HepG2 (cell line): ENCODE data around the gene RIPOR1. TPM values are rescaled to one million over a fixed set of nuclear protein-coding genes. Genes with fewer than 3 reads are reported as not detected.
A peak's percentile ranks its signal among the peaks of the same experiment; 100 is the strongest.

Experiments
- ARHGAP35 ChIP-seq: sonication (generic); formaldehyde crosslinking; IDR thresholded peaks from 2 replicates; pipeline ENCODE4 v1.9.0; 2022; ENCODE audit warnings: mild to moderate bottlenecking, inconsistent platforms, moderate library complexity, missing genetic modification reagents, borderline replicate concordance
- CCDC6 ChIP-seq: sonication (generic); formaldehyde crosslinking; IDR thresholded peaks from 2 replicates; pipeline ENCODE4 v1.8.1; 2022; ENCODE audit warnings: mild to moderate bottlenecking, missing genetic modification reagents, moderate library complexity
- ESRRA ChIP-seq: sonication (generic); formaldehyde crosslinking; IDR thresholded peaks from 2 replicates; pipeline ENCODE4 v1.5.1; 2020; ENCODE audit warnings: mild to moderate bottlenecking, low read depth, missing genetic modification reagents
- ETV6 ChIP-seq: sonication (generic); formaldehyde crosslinking; conservative IDR thresholded peaks from 2 replicates; pipeline ENCODE4 v1.4.0; 2020; ENCODE audit warnings: missing genetic modification reagents
- MED8 ChIP-seq: sonication (generic); formaldehyde crosslinking; IDR thresholded peaks from 2 replicates; pipeline ENCODE4 v1.8.1; 2023; ENCODE audit warnings: mild to moderate bottlenecking, missing genetic modification reagents; ENCODE audit not compliant: insufficient replicate concordance
- NBN ChIP-seq: fragments of 450-650 bp; conservative IDR thresholded peaks from 2 replicates; pipeline ENCODE4 v1.6.1; 2017
- NR2F6 ChIP-seq, 2 experiments: IDR thresholded peaks; 2 replicates each; pipeline ENCODE4 v1.6.1; 2016; ENCODE audit warnings: antibody characterized with exemption in 1 of 2, mild to moderate bottlenecking in 1 of 2
- PPARG ChIP-seq: conservative IDR thresholded peaks from 2 replicates; pipeline ENCODE4 v1.6.1; 2016; ENCODE audit warnings: missing biosample characterization, missing genetic modification reagents
- REPIN1 ChIP-seq: sonication (generic); formaldehyde crosslinking; IDR thresholded peaks from 2 replicates; pipeline ENCODE4 v1.8.0; 2022; ENCODE audit warnings: missing genetic modification reagents, low read depth, mild to moderate bottlenecking, borderline replicate concordance
- ZFY ChIP-seq: sonication (generic); formaldehyde crosslinking; IDR thresholded peaks from 2 replicates; pipeline ENCODE4 v1.4.0; 2020; ENCODE audit warnings: missing genetic modification reagents
- ZNF205 ChIP-seq: IDR thresholded peaks from 2 replicates; pipeline ENCODE4 v1.6.1; 2018; ENCODE audit warnings: missing biosample characterization, missing genetic modification reagents
- ZNF547 ChIP-seq: sonication (generic); formaldehyde crosslinking; IDR thresholded peaks from 2 replicates; pipeline ENCODE4 v1.5.1; 2020; ENCODE audit warnings: mild to moderate bottlenecking, missing genetic modification reagents
- ZNF552 ChIP-seq: sonication (generic); formaldehyde crosslinking; IDR thresholded peaks from 2 replicates; pipeline ENCODE4 v1.9.0; 2022; ENCODE audit warnings: missing genetic modification reagents, mild to moderate bottlenecking, borderline replicate concordance
- ZNF83 ChIP-seq: sonication (generic); formaldehyde crosslinking; IDR thresholded peaks from 2 replicates; pipeline ENCODE4 v1.4.0; 2020; ENCODE audit warnings: missing genetic modification reagents, mild to moderate bottlenecking, borderline replicate concordance
- polyA plus RNA-seq, 8 experiments: library from polyadenylated mRNA; depleted of rRNA in 3 of 8; stranded (reverse) in 7 of 8; unstranded in 1 of 8; fragments of >200 nt; fragmentation: Illumina TruSeq in 4 of 8; extraction: Trizol in 4 of 8; gene quantifications; 2 replicates each; pipeline versions ENCODE4 v1.2.1 to v1.2.3, GENCODE V29; 2011 to 2016; ENCODE audit warnings: low read depth in 4 of 8, missing spikeins in 1 of 8, mixed read lengths in 1 of 8; ENCODE audit not compliant: insufficient read depth in 1 of 8
- total RNA-seq, 5 experiments: library from RNA; depleted of rRNA; stranded (reverse); fragments of >200 nt; fragmentation: Illumina TruSeq; extraction: Trizol; gene quantifications; 2 replicates each; pipeline ENCODE4 v1.2.3, GENCODE V29; 2016; ENCODE audit warnings: low read depth in 1 of 5
- TF ChIP-seq, protein P1 (sequence below): sonication (generic); formaldehyde crosslinking; IDR thresholded peaks from 2 replicates; pipeline ENCODE4 v1.4.0; 2020; ENCODE audit warnings: mild to moderate bottlenecking, missing genetic modification reagents, borderline replicate concordance
- TF ChIP-seq, protein P2 (sequence below): sonication (generic); formaldehyde crosslinking; IDR thresholded peaks from 2 replicates; pipeline ENCODE4 v1.4.0; 2020; ENCODE audit warnings: missing genetic modification reagents
- TF ChIP-seq, protein P3 (sequence below): sonication (generic); formaldehyde crosslinking; IDR thresholded peaks from 2 replicates; pipeline ENCODE4 v1.8.0; 2022; ENCODE audit warnings: mild to moderate bottlenecking, missing genetic modification reagents; ENCODE audit not compliant: insufficient replicate concordance
- TF ChIP-seq, protein P4 (sequence below), 2 experiments: IDR thresholded peaks; 2 replicates each; pipeline ENCODE4 v1.6.1; 2011 to 2012; ENCODE audit warnings: low read length in 2 of 2, borderline replicate concordance in 1 of 2, low read depth in 1 of 2, mild to moderate bottlenecking in 1 of 2, moderate library complexity in 1 of 2
- TF ChIP-seq, protein P5 (sequence below): sonication (generic); formaldehyde crosslinking; IDR thresholded peaks from 2 replicates; pipeline ENCODE4 v1.4.0; 2020; ENCODE audit warnings: missing genetic modification reagents

RIPOR1 gene
- total and polyA plus RNA-seq, 2 of the 13 experiments (the other 11 are each of a cell fraction or from before 2014, with no cell fraction given): 4.6 to 8.1 TPM

DNA sequence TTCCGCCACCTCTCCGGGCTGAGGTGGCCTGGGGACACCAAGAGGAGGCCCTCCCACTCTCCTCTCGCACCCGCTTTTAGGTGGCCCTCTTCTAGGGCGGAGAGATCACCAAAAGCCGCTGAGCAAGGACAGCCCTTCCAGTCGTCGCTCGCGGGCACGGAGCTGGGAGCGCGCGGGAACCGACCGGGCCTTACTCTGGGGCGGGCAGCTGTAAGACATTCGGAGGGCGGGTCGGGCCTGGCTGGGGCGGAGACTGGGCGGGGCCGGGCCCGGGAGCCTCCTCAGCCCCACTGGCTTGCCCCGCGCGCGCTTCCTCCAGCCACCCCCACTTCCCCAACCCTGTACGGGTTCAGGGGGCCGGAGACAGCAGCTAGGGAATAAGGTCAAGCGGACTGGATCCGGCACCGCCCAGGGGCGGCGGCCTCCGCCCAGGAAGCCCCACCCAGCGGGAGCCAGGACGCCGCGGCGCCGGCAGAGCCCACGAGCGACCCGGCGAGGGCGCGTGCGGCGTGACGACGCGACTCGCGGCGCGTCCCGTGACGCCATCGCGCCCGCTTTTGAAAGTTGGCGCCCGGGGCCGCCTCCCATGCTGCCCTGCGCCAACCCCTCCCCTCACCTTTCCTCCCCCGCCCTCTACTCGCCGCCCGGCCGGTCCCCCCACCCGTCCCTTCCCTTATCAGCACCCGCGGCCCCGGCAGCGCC lies 33.3 kb downstream of the RIPOR1 start (continued):
- TF ChIP-seq ARHGAP35 (0 out of 2 replicates have a peak, but pooled peaks have one; percentile 38), ETV6 (no peak), ZNF552 (CRISPR knock-in tag) (no peak; the same call in 1 of the 2 replicates), ZNF83 (0 out of 2 replicates have a peak, but pooled peaks have one; percentile 73), CCDC6 (CRISPR knock-in tag) (peak; percentile 96), ZNF547 (CRISPR knock-in tag) (peak; percentile 79), ZFY (CRISPR knock-in tag) (peak; percentile 87), ESRRA (CRISPR knock-in tag) (peak; percentile 80), ZNF205 (CRISPR knock-in tag) (peak; percentile 65; the same call in 1 of the 2 replicates), MED8 (no peak), NBN (no peak), NR2F6 (IDR thresholded peaks at IDR 0.05) (no peak), NR2F6 (CRISPR knock-in tag; IDR thresholded peaks at IDR 0.05) (peak; percentile 53; the same call in 1 of the 2 replicates), PPARG (CRISPR knock-in tag) (no peak; the same call in 1 of the 2 replicates), REPIN1 (CRISPR knock-in tag) (peak; percentile 84)
- TF ChIP-seq, protein P1, sequence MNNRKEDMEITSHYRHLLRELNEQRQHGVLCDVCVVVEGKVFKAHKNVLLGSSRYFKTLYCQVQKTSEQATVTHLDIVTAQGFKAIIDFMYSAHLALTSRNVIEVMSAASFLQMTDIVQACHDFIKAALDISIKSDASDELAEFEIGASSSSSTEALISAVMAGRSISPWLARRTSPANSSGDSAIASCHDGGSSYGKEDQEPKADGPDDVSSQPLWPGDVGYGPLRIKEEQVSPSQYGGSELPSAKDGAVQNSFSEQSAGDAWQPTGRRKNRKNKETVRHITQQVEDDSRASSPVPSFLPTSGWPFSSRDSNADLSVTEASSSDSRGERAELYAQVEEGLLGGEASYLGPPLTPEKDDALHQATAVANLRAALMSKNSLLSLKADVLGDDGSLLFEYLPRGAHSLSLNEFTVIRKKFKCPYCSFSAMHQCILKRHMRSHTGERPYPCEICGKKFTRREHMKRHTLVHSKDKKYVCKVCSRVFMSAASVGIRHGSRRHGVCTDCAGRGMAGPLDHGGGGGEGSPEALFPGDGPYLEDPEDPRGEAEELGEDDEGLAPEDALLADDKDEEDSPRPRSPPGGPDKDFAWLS (CRISPR knock-in tag): no peak
- TF ChIP-seq, protein P2, sequence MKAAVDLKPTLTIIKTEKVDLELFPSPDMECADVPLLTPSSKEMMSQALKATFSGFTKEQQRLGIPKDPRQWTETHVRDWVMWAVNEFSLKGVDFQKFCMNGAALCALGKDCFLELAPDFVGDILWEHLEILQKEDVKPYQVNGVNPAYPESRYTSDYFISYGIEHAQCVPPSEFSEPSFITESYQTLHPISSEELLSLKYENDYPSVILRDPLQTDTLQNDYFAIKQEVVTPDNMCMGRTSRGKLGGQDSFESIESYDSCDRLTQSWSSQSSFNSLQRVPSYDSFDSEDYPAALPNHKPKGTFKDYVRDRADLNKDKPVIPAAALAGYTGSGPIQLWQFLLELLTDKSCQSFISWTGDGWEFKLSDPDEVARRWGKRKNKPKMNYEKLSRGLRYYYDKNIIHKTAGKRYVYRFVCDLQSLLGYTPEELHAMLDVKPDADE (CRISPR knock-in tag): no peak
- TF ChIP-seq, protein P3, sequence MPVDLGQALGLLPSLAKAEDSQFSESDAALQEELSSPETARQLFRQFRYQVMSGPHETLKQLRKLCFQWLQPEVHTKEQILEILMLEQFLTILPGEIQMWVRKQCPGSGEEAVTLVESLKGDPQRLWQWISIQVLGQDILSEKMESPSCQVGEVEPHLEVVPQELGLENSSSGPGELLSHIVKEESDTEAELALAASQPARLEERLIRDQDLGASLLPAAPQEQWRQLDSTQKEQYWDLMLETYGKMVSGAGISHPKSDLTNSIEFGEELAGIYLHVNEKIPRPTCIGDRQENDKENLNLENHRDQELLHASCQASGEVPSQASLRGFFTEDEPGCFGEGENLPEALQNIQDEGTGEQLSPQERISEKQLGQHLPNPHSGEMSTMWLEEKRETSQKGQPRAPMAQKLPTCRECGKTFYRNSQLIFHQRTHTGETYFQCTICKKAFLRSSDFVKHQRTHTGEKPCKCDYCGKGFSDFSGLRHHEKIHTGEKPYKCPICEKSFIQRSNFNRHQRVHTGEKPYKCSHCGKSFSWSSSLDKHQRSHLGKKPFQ: peak; percentile 74
- TF ChIP-seq, protein P4, sequence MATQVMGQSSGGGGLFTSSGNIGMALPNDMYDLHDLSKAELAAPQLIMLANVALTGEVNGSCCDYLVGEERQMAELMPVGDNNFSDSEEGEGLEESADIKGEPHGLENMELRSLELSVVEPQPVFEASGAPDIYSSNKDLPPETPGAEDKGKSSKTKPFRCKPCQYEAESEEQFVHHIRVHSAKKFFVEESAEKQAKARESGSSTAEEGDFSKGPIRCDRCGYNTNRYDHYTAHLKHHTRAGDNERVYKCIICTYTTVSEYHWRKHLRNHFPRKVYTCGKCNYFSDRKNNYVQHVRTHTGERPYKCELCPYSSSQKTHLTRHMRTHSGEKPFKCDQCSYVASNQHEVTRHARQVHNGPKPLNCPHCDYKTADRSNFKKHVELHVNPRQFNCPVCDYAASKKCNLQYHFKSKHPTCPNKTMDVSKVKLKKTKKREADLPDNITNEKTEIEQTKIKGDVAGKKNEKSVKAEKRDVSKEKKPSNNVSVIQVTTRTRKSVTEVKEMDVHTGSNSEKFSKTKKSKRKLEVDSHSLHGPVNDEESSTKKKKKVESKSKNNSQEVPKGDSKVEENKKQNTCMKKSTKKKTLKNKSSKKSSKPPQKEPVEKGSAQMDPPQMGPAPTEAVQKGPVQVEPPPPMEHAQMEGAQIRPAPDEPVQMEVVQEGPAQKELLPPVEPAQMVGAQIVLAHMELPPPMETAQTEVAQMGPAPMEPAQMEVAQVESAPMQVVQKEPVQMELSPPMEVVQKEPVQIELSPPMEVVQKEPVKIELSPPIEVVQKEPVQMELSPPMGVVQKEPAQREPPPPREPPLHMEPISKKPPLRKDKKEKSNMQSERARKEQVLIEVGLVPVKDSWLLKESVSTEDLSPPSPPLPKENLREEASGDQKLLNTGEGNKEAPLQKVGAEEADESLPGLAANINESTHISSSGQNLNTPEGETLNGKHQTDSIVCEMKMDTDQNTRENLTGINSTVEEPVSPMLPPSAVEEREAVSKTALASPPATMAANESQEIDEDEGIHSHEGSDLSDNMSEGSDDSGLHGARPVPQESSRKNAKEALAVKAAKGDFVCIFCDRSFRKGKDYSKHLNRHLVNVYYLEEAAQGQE (IDR thresholded peaks at IDR 0.05; ENCODE audit: borderline replicate concordance in 1 of 2, low read depth in 1 of 2, low read length in 2 of 2): 0 out of 4 replicates have a peak, but pooled peaks of 1 of the 2 experiments have one; percentile 42
- TF ChIP-seq, protein P5, sequence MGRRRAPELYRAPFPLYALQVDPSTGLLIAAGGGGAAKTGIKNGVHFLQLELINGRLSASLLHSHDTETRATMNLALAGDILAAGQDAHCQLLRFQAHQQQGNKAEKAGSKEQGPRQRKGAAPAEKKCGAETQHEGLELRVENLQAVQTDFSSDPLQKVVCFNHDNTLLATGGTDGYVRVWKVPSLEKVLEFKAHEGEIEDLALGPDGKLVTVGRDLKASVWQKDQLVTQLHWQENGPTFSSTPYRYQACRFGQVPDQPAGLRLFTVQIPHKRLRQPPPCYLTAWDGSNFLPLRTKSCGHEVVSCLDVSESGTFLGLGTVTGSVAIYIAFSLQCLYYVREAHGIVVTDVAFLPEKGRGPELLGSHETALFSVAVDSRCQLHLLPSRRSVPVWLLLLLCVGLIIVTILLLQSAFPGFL (CRISPR knock-in tag): no peak
